Suprapubic skin (tissue), 4 donors: Measurements from ENCODE around the gene COLEC11.

Source experiments
- CTCF ChIP-seq, 2 donors: fragments of 200-600 bp in 1 of 2; fragments of 450-650 bp in 1 of 2; sonication (generic) in 1 of 2; IDR thresholded peaks; one replicate each; pipeline ENCODE4 v1.5.1; 2016 to 2019; ENCODE audit warnings: antibody characterized with exemption in 2 of 2, mild to moderate bottlenecking in 1 of 2, moderate library complexity in 1 of 2
- EP300 ChIP-seq: sonication (generic); formaldehyde crosslinking; IDR thresholded peaks from one replicate; pipeline ENCODE4 v1.6.1; 2017; ENCODE audit warnings: antibody characterized with exemption
- POLR2A ChIP-seq, 2 donors: fragments of 450-650 bp; IDR thresholded peaks; one replicate each; pipeline ENCODE4 v1.6.1; 2017; ENCODE audit warnings: antibody characterized with exemption in 2 of 2, mild to moderate bottlenecking in 2 of 2, moderate library complexity in 2 of 2
- POLR2AphosphoS5 ChIP-seq, 3 donors: sonication (generic); formaldehyde crosslinking; IDR thresholded peaks; one replicate each; pipeline ENCODE4 v1.6.1; 2017; ENCODE audit warnings: antibody characterized with exemption in 3 of 3

GRCh38 chr2:3587432-3587831 is 7.5 kb upstream of the COLEC11 start:
- TF ChIP-seq CTCF (IDR thresholded peaks at IDR 0.05): no peak
- no peak for TF ChIP-seq POLR2AphosphoS5 (IDR thresholded peaks at IDR 0.05)
- TF ChIP-seq POLR2A (IDR thresholded peaks at IDR 0.05): no peak
- TF ChIP-seq EP300: no peak
